ENCODE results near the gene FAM229A.

Gene FAM229A

DNA sequence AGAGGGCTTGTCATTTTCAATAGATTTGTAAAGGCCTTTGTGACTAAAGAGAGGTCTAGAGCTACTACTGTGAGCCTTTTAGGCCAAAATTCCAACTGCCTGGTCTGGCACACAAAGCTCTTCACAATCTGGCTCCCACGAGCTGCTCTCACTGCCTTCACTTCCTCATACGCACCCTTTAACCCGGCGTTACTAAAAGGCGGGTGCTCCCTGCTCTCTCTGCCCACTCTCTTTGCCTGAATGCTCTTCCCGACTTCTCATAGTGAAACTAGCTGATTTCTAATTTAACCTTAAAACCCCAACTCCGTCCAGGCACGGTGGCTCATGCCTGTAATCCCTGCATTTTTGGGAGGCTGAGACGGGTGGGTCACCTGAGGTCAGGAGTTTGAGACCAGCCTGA is 17.8 kb upstream of the FAM229A start:
- in situ Hi-C loops (cut with HindIII; ENCODE audit: low sequenced_read_pairs): no loop called here
- TF ChIP-seq, protein P1, sequence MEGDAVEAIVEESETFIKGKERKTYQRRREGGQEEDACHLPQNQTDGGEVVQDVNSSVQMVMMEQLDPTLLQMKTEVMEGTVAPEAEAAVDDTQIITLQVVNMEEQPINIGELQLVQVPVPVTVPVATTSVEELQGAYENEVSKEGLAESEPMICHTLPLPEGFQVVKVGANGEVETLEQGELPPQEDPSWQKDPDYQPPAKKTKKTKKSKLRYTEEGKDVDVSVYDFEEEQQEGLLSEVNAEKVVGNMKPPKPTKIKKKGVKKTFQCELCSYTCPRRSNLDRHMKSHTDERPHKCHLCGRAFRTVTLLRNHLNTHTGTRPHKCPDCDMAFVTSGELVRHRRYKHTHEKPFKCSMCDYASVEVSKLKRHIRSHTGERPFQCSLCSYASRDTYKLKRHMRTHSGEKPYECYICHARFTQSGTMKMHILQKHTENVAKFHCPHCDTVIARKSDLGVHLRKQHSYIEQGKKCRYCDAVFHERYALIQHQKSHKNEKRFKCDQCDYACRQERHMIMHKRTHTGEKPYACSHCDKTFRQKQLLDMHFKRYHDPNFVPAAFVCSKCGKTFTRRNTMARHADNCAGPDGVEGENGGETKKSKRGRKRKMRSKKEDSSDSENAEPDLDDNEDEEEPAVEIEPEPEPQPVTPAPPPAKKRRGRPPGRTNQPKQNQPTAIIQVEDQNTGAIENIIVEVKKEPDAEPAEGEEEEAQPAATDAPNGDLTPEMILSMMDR (IDR thresholded peaks at IDR 0.05; ENCODE audit: low read depth, low read length, missing control alignments): no peak
- no peak for DNase-seq (ENCODE audit: low read depth)
- H3K4me3 ChIP-seq (ENCODE audit: low read depth, low read length): no peak overlapping the region

DNA sequence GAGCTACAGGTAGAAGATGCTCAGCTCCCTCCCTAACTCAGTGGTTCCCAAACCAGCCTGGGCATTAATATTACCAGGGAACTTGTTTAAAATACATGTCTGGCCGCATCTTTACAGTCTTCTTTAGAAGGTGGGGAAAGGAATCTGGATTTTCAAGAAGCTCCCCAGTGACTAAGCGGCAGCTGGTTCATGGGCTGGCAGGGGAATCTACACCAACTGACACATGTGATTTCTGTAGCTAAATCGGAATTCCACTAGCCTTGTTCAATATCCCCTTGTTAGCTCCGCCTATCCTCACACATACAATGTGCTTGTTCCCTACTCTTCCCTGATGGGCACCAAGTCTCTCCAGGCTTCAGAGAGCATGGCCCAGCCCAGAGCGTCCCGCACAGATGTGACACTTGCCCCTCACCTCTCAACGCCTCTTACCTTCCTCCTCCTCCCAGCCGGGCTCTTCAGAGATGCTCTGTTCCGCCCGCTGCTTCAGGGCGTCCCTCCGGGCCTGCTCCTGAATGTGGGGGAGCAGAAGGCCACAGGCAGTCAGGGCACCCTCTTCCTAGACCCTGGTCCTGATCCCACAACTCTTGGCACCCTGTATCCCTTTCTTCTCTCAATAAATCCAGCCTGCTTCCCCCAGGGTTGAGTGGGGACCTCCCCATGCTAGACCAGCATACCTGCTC is 15.4 kb upstream of the FAM229A start:
- DNase-seq (ENCODE audit: low read depth): no peak
- TF ChIP-seq, protein P1 (IDR thresholded peaks at IDR 0.05; ENCODE audit: low read depth, low read length, missing control alignments): no peak
- in situ Hi-C loops (cut with HindIII; ENCODE audit: low sequenced_read_pairs): loop anchor here (10.0 kb wide), 1 partner anchor 173 kb away; the partner anchor contains the start of genes CCDC28B, DCDC2B and IQCC
- no peak overlapping the region for H3K4me3 ChIP-seq (ENCODE audit: low read depth, low read length)

DNA sequence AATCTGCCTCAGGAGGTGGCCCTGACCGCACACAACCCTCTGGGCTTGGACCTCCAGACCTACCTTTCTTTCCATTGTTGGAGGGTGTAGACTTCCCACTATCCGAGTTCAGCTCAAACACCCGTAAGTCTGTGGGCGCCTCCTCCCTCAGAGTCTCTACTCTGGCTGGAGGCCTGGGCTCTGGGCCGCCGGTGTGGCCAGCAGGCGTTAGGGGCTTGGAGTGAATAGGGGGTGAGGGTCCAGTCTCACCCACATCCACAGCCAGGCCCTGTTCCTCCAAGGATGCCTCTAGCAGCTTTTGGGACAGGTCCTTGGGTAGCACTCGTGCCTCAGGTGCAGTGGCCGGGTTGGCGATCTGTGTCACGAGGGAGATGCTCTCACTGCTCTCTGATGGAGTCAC is 13.9 kb upstream of the FAM229A start:
- H3K4me3 ChIP-seq (ENCODE audit: low read depth, low read length): no peak overlapping the region
- TF ChIP-seq, protein P1 (IDR thresholded peaks at IDR 0.05; ENCODE audit: low read depth, low read length, missing control alignments): no peak
- in situ Hi-C loops (cut with HindIII; ENCODE audit: low sequenced_read_pairs): loop anchor here (10.0 kb wide), 1 partner anchor 171 kb away; the partner anchor contains the start of genes CCDC28B, DCDC2B and IQCC
- no peak for DNase-seq (ENCODE audit: low read depth)

DNA sequence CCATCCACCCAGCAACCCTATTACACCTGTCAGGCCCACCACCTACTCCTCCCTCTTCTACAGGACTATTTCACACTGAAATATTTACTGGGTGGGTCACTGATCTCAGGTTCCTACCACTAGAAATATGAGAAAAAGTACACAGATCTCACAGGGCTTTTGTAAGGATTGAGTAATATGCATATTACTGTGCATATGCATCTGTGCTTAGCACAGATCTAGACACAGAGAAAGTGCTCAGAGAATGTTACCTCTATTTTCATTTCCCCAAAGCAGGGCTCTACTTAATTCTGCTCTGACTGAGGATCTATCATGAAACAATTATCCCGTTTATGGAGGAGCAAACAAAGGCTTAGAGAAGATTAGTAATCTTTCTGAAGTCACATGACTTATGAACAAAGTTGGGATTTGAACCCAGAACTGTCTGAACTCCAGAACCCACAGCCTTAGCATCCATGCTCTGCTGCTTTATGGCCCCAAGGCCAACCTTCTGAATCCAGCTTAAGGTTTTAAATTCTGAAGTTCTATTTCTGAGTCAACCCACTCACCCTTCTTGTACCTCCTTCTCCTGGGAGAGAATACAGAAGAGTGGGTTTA is 11.8 kb upstream of the FAM229A start:
- no peak for DNase-seq (ENCODE audit: low read depth)
- TF ChIP-seq, protein P1 (IDR thresholded peaks at IDR 0.05; ENCODE audit: low read depth, low read length, missing control alignments): no peak
- H3K4me3 ChIP-seq (ENCODE audit: low read depth, low read length): no peak overlapping the region
- in situ Hi-C loops (cut with HindIII; ENCODE audit: low sequenced_read_pairs): loop anchor here (10.0 kb wide), 1 partner anchor 169 kb away; the partner anchor contains the start of genes CCDC28B, DCDC2B and IQCC

DNA sequence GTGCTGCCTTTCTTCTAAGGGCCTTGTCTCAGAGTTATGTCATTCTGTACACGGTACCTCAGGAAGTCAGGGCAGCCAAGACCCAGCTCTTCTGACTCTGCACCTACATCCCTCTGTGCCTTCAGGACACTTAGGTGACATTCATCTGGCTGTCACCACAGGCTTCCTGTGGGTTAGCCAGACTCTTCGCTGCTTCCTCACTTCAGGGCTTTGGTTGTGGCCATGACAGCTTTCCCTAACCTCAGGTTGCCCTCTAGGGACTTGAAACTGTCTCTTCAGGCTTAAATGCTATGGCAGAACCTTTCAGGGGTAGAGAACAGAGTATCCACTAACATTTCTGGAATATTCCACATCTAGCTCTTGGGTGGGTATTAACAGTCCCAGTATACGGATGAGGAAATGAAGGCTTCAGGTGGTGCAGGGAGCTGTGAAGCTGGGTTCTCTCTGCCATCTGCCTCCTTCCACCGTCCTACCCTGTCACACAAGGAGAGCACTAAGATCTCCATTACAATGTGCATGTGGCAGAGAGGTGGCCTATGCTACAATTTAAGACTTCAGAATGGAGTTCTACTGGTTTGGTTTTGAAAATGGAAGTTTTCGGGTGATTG is 10.0 kb upstream of the FAM229A start:
- no peak overlapping the region for H3K4me3 ChIP-seq (ENCODE audit: low read depth, low read length)
- TF ChIP-seq, protein P1 (IDR thresholded peaks at IDR 0.05; ENCODE audit: low read depth, low read length, missing control alignments): no peak
- in situ Hi-C loops (cut with HindIII; ENCODE audit: low sequenced_read_pairs): loop anchor here (10.0 kb wide), 1 partner anchor 167 kb away; the partner anchor contains the start of genes CCDC28B, DCDC2B and IQCC
- DNase-seq (ENCODE audit: low read depth): no peak

DNA sequence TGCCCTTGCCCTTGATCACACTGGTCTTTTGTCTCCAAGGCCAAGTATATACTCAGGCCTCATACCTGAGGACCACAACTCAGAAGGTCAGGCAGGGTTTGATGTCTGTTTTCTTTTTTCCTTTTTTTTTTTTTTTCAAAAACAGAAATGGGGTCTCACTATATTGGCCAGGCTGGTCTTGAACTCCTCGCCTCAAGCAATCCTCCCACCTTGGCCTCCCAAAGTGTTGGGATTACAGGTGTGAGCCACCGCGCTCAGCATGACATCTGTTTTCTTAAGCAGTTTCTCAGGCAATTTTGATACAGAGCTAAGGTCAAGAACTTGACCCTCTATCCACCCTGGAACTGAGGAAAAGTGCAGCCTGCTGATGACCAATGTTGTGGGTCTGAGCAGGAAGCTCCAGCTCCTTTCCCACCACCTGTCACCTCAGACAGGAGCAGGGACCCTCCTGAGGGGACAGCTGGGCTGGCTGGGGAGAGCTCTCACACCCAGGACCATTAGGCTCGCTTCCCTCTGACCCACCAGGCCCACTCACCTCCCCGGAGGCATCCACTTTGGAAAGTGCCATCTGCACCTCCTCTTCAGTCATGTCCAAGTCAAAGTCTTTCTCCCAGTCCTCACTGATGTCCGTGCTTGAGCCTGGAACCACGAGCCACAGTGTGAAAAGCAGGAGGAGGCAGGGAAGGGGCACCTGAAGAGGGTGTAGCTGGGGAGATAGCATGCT is 5.8 kb upstream of the FAM229A start:
- TF ChIP-seq, protein P1 (IDR thresholded peaks at IDR 0.05; ENCODE audit: low read depth, low read length, missing control alignments): no peak
- no peak for DNase-seq (ENCODE audit: low read depth)
- no peak overlapping the region for H3K4me3 ChIP-seq (ENCODE audit: low read depth, low read length)
- in situ Hi-C loops (cut with HindIII; ENCODE audit: low sequenced_read_pairs): no loop called here
